ENCODE data around the gene MCEMP1.

The MCEMP1 gene

GRCh38 chr19:7701654-7702457, 25.0 kb downstream of the MCEMP1 start, which contains the start of gene FCER2:
TSS of gene FCER2 (minus strand) at chr19:7702131. CDS start at chr19:7699760, 2,371 bp downstream.
- DNase-seq (ENCODE audit: low spot score) (no peak), ATAC-seq (ENCODE audit: low read depth) (no peak)
- H3K27me3 ChIP-seq (ENCODE audit: insufficient read depth, poor library complexity, severe bottlenecking): no peaks in the 10 kb centered on the region
- no peaks in the 10 kb centered on the region for H3K9me3 ChIP-seq (ENCODE audit: severe bottlenecking)
- no peak for TF ChIP-seq CTCF (IDR thresholded peaks at IDR 0.05; ENCODE audit: poor library complexity, severe bottlenecking)
- no peak within 1 kb of the TSS for H3K27ac ChIP-seq (ENCODE audit: poor library complexity, severe bottlenecking)
- H3K36me3 ChIP-seq (ENCODE audit: low read depth): no peaks in the 10 kb centered on the region
- no peaks in the 10 kb centered on the region for H3K4me1 ChIP-seq (ENCODE audit: insufficient read depth, poor library complexity, severe bottlenecking)
- no peak within 1 kb of the TSS for H3K4me3 ChIP-seq (ENCODE audit: severe bottlenecking)

DNA sequence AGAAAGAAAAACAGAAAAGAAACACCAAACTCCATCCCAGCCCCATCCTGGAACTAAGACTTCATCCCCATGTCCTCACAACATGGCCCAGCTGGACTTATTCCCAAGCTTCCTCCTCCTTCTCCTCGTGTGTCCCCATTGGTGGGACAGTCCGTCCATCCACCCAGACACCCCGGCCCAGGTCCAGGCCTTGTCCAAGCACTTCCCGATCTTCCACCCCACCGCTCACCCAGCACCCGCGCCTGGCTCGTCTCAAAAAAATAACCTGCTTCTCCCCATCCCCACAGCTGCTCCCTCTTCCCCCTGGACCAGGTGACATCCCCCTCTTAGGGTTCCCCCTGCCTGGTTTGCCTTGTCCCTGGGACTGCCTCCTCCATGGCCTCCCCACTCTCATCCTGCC, 26.4 kb downstream of the MCEMP1 start:
- TF ChIP-seq CTCF (IDR thresholded peaks at IDR 0.05; ENCODE audit: poor library complexity, severe bottlenecking): no peak
- DNase-seq (ENCODE audit: low spot score) (no peak), ATAC-seq (ENCODE audit: low read depth) (no peak)
- no peaks in the 10 kb centered on the region for H3K27me3 ChIP-seq (ENCODE audit: insufficient read depth, poor library complexity, severe bottlenecking)
- H3K4me3 ChIP-seq (ENCODE audit: severe bottlenecking): no peak overlapping the region
- H3K4me1 ChIP-seq (ENCODE audit: insufficient read depth, poor library complexity, severe bottlenecking): no peaks in the 10 kb centered on the region
- H3K9me3 ChIP-seq (ENCODE audit: severe bottlenecking): no peaks in the 10 kb centered on the region
- H3K27ac ChIP-seq (ENCODE audit: poor library complexity, severe bottlenecking): no peak overlapping the region
- no peaks in the 10 kb centered on the region for H3K36me3 ChIP-seq (ENCODE audit: low read depth)

DNA sequence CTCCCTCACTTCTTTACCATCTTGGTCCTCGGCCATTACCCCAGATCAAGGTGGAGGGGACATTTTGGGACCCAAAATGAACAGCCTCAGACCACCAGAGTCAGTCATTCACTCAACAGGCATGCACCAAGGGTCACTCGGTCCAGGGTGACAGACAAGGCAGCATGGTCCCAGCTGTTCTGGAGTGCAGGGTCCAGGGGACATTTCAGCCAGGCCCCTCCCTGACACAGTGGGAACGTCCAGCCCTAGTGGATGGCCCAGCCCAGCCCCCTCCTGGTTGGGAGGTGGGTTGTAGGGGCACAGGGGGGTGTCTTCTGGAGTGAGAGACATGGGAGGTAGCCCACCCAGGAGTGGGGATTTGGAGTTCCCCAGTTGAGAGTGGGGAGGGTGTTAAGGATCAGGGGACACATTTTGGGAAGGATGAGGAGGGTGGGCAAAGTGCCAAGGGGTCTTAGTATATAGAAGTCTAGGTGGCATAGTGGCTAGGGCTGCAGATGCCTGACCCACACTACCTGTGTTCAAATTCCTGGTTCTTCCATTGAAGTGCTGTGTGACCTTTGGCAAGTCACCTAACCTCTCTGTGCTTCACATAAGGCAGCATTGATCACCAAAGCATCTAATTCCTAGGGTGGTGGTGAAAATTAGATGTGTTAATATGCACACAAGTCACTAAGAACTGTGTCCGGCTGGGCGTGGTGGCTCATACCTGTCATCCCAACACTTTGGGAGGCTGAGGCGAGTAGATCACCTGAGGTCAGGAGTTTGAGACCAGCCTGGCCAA, 27.6 kb downstream of the MCEMP1 start:
- no peaks in the 10 kb centered on the region for H3K9me3 ChIP-seq (ENCODE audit: severe bottlenecking)
- H3K27ac ChIP-seq (ENCODE audit: poor library complexity, severe bottlenecking): no peak overlapping the region
- no peaks in the 10 kb centered on the region for H3K4me1 ChIP-seq (ENCODE audit: insufficient read depth, poor library complexity, severe bottlenecking)
- TF ChIP-seq CTCF (IDR thresholded peaks at IDR 0.05; ENCODE audit: poor library complexity, severe bottlenecking): no peak
- no peaks in the 10 kb centered on the region for H3K36me3 ChIP-seq (ENCODE audit: low read depth)
- H3K27me3 ChIP-seq (ENCODE audit: insufficient read depth, poor library complexity, severe bottlenecking): no peaks in the 10 kb centered on the region
- H3K4me3 ChIP-seq (ENCODE audit: severe bottlenecking): no peak overlapping the region
- ATAC-seq (ENCODE audit: low read depth): no peak
- no peak for DNase-seq (ENCODE audit: low spot score)

DNA sequence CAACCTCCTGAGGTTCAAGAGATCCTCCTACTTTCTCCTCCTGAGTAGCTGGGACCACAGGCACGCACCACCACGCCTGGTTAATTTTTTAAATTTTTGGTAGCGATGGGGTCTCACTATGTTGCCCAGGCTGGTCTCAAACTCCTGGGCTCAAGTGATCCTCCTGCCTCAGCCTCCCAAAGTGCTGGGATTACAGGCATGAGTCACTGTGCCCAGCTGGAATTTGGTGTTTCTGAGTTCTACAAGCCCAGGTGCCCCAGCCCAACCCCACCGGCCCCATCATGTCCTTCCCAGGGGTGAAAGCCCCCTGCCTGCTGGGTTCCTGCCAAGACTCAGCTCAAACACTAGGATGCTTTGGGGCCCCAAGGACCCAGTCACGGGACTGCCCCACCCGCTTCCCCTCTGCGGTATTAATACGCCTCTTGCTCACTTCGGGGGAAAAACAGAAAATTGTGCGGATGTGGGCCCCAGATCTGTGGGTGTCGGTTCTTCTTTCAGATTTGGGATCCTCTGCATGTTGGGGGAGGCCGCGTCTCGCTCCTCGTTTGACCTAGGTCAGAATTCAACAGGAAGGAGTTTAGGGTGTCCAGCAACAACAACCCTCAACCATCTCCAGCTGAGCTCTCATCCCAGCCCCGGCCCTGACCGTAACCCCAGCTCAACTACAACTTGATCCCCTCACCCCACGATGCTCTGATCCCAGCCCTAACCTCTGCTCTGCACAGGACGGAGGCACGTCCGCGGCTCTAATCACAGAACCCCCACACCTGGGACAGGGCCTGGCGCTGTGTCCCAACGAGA, 28.7 kb downstream of the MCEMP1 start:
- Histone ChIP-seq H3K9me3 (ENCODE audit: severe bottlenecking) (no peaks in the 10 kb centered on the region), H3K36me3 (ENCODE audit: low read depth) (no peaks in the 10 kb centered on the region), H3K27me3 (ENCODE audit: insufficient read depth, poor library complexity, severe bottlenecking) (no peaks in the 10 kb centered on the region), H3K27ac (ENCODE audit: poor library complexity, severe bottlenecking) (no peak overlapping the region), H3K4me1 (ENCODE audit: insufficient read depth, poor library complexity, severe bottlenecking) (no peaks in the 10 kb centered on the region), H3K4me3 (ENCODE audit: severe bottlenecking) (no peak overlapping the region)
- no peak for DNase-seq (ENCODE audit: low spot score)
- no peak for TF ChIP-seq CTCF (IDR thresholded peaks at IDR 0.05; ENCODE audit: poor library complexity, severe bottlenecking)
- no peak for ATAC-seq (ENCODE audit: low read depth)

All from RWPE2 (cell line).